NCI-H2196 (cell line): ENCODE measurements around the gene MLPH.
A peak's percentile ranks its signal among the peaks of the same experiment; 100 is the strongest.

Source experiments
- DNase-seq: peaks from one replicate; lab custom pipeline; 2025; ENCODE audit not compliant: unreplicated experiment; lab: John Stamatoyannopoulos, UW

Gene MLPH

GRCh38 chr2:237540223-237540775, 53.2 kb downstream of the MLPH start:
- DNase-seq, result no peak

- DNase-seq, result peak; percentile 49
Observed at GRCh38 chr2:237540823-237541222, 53.8 kb downstream of the MLPH start.

GRCh38 chr2:237541243-237541642, 54.2 kb downstream of the MLPH start:
- no peak for DNase-seq

- no peak for DNase-seq
Observed at GRCh38 chr2:237542001-237542704, 55.1 kb downstream of the MLPH start.

GRCh38 chr2:237546040-237546875, 59.2 kb downstream of the MLPH start:
- no peak for DNase-seq

GRCh38 chr2:237546876-237547395, 59.9 kb downstream of the MLPH start:
- DNase-seq, result no peak

GRCh38 chr2:237547841-237548416, 60.9 kb downstream of the MLPH start:
- DNase-seq, result no peak

- no peak for DNase-seq
Observed at GRCh38 chr2:237549216-237549615, 62.2 kb downstream of the MLPH start.

- no peak for DNase-seq
Observed at GRCh38 chr2:237549643-237550415, 62.8 kb downstream of the MLPH start.

GRCh38 chr2:237551071-237551574, 64.1 kb downstream of the MLPH start:
- DNase-seq, result no peak

GRCh38 chr2:237552908-237553307, 65.9 kb downstream of the MLPH start:
- DNase-seq, result no peak

GRCh38 chr2:237553948-237554347, 66.9 kb downstream of the MLPH start:
- DNase-seq, result no peak

GRCh38 chr2:237555560-237555959, 68.5 kb downstream of the MLPH start:
- DNase-seq, result no peak

GRCh38 chr2:237556773-237557632, 70.0 kb downstream of the MLPH start:
- no peak for DNase-seq

GRCh38 chr2:237557633-237558015, 70.6 kb downstream of the MLPH start:
- DNase-seq, result no peak

- peak; percentile 86 for DNase-seq
Observed at GRCh38 chr2:237558961-237559641, 72.0 kb downstream of the MLPH start.

GRCh38 chr2:237561221-237561620, 74.2 kb downstream of the MLPH start:
- no peak for DNase-seq

GRCh38 chr2:237563816-237564215, 76.8 kb downstream of the MLPH start:
- no peak for DNase-seq

GRCh38 chr2:237564526-237565131, 77.6 kb downstream of the MLPH start:
- no peak for DNase-seq
